HG02943 (cell line): ENCODE data around the gene CES1.
"Not testable (repeated sequence)": the region's sequence is repeated elsewhere in the genome, so short reads cannot be mapped to it uniquely, and the experiment has no call there.

Experiments used
- ATAC-seq: cut with Tn5 transposase; IDR thresholded peaks from one replicate; pipeline ENCODE4 v1.9.1; 2021; ENCODE audit warnings: mild to moderate bottlenecking, low read depth, moderate library complexity; ENCODE audit not compliant: unreplicated experiment

Gene CES1

DNA sequence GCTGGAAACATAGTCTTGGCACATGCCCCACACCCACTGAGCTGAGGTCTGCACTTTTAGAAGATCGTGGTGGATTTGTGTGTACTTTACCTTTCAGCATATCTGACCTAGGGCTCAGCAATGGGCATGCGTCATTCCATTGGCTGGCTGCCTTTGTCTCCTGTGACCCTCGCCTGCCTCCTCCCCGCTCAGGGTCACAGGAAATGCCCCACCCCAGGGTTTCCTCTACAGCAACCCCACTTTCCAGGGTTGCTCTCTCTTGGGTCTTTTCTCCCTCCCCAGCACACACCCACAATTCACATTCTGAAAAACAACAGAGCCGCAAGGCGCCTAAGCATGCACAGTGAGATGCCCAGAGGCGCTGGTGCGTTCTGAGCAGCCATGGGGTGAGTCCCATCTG, 29.2 kb downstream of the CES1 start:
- ATAC-seq: not testable (repeated sequence)

DNA sequence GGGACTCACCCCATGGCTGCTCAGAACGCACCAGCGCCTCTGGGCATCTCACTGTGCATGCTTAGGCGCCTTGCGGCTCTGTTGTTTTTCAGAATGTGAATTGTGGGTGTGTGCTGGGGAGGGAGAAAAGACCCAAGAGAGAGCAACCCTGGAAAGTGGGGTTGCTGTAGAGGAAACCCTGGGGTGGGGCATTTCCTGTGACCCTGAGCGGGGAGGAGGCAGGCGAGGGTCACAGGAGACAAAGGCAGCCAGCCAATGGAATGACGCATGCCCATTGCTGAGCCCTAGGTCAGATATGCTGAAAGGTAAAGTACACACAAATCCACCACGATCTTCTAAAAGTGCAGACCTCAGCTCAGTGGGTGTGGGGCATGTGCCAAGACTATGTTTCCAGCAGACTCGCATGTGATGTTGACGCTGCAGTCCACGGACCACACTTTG, 39.9 kb downstream of the CES1 start:
- not testable (repeated sequence) for ATAC-seq

DNA sequence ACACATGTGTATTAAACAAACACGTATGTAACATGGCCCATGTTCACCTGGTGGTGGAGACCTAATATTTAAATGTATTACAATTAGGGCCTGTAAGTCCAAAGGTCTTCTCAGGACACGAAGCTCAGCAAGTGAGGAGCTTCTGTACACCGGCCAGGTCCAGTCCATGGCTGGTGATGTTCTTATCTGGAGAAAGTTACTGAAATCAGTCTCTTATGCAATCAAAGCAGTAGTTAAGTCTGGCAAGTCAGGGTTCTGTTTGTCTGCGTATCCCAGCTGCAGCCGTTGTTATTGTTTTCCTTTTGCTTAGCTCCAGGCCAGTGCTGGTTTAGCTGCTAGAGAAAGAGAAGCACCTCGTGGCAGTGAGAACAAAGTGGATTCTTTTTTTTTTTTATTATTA, 41.4 kb downstream of the CES1 start:
- not testable (repeated sequence) for ATAC-seq

DNA sequence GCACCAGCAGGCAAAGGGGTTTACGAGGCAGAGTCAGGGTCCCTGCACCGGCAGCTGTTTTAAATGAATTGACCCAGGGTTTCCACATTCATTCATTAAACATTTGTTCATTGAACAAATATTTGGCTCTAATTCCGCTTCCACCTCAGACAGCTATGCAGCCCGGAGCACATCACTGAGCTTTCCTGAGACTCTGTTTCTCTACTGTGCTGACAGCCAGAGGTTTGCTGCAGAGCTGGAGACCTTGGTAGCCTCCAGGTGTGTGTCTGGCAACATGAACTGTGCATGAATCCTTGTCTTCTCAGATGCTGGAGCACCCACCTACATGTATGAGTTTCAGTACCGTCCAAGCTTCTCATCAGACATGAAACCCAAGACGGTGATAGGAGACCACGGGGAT, 42.7 kb downstream of the CES1 start:
- ATAC-seq: not testable (repeated sequence)

DNA sequence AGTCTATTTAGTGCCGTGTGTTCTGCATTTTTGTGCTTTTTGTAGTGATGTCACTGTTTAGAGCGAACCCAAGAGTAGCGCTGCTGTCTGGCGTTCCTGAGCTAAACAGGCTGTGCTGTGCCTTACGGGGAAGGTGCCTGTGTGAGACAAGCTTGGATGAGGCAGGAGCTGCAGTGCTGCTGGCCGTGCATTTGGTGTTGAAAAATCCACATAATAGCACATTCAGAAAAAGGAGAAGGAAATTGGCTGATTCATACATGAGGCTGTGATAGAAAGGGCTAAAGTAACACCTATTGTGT, 50.2 kb downstream of the CES1 start:
- not testable (repeated sequence) for ATAC-seq

DNA sequence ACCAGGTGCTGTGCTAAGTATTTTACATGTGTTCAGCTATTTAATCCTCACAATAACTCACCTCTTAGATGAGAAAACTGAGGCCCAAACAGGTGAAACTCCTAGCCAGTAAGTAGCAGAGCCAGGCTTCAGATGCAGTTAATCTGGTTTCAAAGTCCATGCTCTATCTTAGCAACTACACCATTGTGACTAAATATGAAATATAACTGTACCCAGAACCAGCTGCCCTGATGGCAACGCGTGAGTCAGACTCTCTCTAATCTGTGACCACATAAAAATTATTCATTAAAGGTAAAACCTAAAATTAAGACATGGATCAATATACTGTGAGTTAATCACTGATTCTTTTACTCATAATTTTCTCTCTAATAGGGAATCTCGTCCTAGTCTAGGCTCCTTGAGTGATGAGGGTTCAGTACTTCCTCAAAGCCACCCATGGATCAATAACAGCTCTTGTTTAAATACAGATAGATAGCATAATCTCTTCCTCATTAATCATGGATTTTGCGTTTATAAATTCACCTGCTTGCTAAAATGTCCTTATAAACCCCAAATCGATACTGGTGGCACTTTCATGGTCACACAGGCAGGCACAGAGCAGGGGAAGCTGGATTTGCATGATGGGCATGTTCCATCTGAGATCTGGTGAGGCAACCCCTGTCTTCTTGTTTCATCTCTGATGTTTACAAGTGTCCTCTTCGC, 50.7 kb downstream of the CES1 start:
- ATAC-seq: not testable (repeated sequence)

DNA sequence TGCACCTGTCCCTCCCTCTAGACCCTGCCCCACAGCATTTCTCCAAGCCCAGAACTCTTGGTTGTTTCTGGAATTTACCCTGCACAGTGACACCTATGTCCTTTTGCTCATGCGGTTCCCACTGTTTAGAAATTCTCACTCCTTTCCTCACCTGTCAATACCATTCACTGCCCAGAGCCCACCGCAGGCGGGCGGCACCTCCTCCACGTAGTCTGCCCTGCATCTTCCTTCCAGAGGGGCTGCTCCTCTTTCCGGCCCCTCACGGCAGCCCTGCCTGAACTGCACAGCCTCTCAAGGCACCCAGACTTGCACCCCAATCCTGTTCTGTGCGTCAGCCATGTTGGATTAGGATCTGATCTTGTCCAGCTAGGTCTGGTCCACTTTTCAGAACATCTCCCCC, 51.4 kb downstream of the CES1 start:
- not testable (repeated sequence) for ATAC-seq

DNA sequence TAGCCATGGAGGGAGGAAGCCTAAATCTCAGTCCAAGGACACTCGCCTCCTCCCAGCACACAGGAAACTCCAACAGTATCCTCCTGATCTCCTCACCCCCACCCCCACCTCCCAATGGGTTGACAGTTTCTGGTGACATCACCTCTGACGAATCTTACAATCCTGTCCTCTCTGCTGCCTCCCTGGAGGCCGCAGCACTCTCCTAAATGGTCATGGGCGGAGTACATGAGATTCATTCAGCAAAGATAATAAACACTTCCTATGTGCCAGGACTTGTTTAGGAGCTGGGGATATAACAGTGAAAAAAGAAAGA, 52.8 kb downstream of the CES1 start:
- not testable (repeated sequence) for ATAC-seq

DNA sequence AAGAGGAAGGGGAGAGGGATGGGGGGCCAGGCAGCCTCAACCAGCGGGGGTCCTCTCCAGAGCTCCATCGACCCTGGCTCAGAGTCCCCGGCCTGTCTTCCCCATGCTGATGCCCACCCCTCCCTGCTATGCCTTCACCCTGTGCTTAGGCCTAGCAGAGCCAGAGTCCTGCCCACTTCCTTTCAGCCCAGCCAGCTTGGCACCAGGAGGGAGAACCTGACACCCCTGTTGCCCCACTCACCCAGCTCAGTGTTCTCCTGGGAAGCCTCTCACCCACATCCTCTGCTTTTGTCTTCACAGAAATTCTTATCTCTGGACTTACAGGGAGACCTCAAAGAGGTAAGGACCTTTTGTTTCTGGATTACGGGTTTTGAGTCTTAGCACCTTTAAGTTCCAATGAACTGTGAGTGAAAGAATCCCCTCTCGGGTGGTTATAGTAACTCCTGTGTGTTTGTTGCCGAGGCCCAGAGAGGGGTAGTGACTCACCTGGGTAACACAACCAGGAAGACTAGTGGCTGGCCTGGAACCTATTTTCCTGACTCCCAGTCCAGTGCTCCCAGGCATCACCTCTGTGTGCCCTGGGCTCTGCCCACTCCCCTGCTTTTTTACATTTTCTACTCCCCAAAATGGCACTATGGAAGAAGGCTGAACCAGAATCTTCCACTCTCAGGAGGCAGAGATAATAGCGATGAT, 53.3 kb downstream of the CES1 start:
- ATAC-seq: no peak

DNA sequence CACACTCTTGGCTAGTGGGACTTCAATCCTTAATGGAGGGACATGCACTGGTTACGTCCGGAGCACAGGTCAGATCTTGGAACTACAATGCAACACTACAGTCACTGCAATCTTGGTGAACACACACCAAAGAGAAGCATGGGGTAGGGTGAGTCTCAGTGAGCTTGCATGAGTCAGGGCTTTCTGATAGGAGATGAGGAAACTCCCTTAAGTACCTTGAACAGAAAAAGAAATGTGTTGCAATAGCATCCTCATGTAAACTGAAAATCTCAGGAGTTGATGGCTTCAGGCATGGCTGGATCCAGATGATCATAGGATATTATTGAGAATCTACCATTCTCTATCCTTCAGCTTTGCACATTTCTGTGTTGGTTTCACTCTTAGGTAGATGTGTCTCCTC, 54.1 kb downstream of the CES1 start:
- ATAC-seq: no peak

DNA sequence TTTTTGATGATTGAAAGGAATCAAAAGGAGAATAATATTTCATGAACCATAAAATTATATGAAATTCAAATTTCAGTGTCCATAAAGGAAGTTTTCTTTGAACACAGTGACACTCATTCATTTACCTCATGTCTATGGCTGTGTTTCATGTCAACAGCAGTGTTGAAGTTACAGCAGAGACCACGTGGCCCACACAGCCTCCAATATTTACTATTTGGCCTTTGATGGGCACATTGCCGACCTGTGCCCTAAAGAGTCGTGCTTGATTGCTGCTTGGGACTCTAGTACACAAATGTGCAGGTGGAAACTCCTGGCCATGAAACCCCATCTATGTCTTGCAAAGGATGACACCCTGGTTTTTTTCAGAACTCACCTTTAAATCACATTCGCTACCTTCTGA, 57.0 kb downstream of the CES1 start:
- no peak for ATAC-seq

DNA sequence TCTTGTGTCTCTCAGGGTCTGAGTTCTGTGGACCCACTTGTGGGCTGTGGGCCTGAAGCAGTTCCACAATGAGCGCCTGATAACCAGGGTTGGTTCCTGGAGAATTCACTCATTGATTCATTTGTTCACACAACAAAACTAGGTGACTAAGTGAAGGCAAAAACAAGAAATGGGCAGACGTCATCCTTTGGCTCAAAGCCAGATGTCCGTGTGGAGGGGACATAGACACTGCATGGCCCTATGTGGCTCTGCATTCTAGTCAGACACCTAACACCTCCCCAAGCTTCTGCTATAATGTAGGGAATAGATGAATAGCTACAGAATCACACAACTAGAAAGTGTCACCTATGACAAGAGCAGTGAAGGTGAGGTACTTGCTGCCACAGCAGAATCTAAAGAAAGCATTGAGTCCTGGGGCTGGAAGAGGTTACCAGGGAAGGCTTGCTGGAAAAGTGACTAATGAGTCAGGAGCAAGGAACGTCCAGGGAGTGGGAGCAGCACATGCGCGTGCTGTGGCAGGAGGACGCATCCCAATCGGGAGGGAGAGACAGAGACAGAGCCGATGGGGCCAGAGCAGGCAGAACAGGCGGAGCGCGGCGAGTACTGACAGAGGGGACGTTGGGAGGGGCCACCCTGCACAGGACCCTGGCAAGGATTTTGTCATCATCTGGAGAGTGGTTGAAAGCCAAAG, 58.9 kb downstream of the CES1 start:
- no peak for ATAC-seq

DNA sequence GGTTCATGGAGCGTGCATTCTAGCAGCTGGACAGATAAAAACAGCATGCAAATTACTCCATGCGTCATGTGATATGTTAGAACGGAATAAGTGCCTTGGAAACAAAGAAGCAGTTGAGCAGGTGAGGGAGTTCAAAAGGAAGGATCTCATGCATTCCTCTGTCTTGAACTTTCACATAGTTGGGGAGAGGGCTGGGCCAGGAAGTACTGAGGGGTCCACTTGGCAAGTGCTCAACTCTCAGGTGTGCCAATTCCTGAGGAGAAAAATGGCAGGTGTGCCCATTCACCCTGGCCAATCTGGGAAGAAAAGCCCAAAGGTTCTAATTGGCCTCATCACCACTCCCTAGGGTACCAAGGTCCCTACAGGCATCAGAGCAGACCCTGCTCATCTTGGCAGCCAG, 67.7 kb downstream of the CES1 start:
- ATAC-seq: no peak

DNA sequence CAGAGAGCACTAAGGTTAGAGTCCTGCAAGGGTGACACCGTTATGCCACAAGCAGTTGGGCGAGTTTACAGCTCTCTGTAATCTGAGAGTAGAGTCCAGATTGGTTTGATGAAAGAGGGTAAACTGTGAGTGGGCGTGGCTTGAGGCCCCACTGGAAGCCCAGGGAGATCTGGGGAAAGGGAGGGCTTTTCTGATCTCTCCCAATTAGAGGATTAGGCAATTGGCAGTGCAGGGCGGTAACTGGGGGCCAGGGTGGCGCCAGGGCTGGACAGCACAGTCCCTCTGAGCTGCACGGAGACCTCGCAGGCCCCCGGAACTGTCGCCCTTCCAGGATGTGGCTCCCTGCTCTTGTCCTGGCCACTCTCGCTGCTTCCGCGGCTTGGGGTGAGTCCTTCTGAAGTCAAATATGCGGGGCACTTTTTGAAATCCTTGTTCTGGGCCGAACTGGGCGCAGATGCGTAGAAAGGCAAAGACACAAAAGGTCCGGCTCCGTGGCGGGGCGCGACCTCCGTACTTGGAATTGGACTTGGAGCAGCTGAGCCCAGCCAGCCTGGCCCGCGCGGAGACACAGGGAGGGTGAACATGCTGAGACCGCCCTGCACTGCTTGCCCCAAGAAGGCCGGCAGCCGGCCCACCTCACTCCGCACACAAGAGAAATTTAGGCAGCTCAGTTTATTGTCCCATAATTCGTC, 72.4 kb downstream of the CES1 start:
- no peak for ATAC-seq

DNA sequence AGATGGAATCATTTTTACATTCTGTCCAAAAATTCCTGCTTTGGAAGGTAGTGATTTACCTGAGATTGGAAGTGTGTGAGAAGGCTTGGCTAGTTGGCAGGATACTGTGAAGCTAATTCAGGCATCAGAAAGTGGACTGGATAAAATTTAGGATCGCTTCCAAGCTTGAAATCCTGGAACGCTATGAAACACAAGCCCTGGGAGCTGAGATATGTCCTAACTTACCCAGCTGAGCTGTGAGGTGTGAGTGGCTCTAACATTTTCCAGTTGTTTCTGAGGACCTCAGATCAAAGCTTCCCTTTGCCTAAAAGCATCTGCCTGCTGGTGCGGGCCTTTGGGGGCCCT, 73.0 kb downstream of the CES1 start:
- ATAC-seq: not testable (repeated sequence)

DNA sequence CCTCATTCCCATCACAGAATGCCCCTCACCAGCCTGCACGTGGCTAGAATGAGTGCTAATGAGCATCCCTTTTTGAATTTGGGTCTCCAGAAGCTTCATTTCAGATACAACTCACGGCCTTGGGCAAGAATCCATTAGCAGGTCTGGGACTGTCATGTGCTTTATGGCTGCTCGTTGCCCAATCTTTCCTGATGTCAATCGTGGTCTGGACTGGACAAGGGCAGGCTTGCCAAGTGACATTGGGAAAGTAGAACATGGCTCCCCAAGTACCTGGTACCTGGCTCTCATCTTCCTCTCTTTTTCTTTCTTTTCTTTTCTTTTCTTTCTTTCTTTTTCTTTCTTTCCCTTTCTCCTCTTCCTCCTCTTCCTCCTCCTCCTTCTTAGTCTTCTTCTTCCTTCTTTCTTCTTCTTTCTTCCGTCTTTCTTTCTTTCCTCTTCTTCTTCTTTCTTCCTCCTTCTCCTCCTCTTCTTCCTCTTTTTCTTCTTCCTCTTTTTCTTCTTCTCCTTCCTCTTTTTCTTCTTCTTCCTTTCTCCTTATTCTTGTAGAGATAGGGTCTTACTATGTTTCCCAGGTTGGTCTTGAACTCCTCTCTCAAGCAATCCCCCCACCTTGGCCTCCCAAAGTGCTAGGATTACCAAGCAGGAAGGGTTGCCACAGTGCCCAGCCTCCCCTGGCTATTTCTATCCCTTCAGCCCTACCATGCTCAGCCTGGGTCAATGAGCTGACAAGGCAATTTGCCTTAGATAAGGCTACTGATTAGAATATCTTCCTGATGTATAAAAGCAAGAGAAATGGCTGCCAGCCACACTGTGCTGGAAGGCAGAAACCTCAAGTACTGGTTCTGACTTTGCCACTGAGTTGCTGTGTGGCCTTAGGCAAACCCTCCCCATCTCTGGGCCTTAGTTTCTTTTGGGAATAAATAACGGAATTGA, 75.0 kb downstream of the CES1 start:
- ATAC-seq: not testable (repeated sequence)

DNA sequence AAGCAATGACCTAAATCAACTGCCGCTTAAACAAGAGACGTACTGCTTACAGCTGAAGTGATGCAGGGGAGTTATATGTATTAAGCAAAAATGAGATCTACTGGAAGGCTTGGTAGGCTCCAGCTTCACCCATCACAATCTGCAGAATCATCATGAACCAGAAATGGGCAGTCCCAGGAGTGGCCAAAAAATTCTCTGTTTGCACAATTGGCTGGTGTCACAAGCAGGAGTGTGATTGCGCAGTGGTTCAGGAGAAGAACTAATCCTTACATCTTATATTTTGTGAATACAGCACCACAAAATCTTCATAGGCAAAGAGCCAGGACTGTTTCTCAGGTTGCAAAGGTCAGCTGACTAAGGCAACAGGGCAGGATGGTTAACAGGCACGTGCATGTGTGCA, 75.9 kb downstream of the CES1 start:
- no peak for ATAC-seq

DNA sequence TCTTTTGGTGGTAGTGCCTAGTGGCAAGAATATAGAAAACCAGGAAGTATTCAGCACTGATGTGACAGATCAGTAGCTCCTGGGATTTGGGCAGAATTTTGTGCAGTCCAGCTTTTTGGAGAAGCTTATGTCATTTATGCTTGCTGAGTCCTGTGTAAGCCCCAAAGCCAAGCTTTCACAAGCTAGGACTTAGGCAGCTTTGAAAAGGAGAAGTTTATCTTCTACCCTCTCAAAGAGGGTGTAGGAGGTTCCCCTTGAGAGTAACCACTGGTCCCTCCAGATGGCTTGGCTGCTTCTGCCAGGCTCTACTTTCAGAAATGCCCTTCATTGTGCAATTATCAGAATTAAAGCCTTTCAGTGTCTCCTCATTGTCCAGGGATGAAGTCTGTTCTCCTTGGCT, 78.8 kb downstream of the CES1 start:
- ATAC-seq: no peak

DNA sequence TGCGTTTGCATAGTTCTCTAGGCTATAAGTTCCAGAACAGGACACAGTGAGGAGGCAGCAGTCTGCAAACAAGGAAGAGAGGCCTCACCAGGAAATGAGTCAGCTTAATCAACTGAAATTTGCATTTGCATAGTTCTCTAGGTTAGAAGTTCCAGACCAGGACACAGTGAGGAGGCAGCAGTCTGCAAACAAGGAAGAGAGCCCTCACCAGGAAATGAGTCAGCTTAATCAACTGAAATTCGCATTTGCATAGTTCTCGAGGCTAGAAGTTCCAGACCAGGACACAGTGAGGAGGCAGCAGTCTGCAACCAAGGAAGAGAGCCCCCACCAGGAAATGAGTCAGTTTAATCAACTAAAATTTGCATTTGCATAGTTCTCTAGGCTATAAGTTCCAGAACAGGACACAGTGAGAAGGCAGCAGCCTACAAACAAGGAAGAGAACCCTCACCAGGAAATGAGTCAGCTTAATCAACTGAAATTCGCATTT, 79.7 kb downstream of the CES1 start:
- not testable (repeated sequence) for ATAC-seq
